ENCODE data around the gene CD248. TPM values are rescaled to one million over a fixed set of nuclear protein-coding genes. Genes with fewer than 3 reads are reported as not detected.

The CD248 gene
- total RNA-seq, 1 donor from 2014 or later = 10.0 TPM

DNA sequence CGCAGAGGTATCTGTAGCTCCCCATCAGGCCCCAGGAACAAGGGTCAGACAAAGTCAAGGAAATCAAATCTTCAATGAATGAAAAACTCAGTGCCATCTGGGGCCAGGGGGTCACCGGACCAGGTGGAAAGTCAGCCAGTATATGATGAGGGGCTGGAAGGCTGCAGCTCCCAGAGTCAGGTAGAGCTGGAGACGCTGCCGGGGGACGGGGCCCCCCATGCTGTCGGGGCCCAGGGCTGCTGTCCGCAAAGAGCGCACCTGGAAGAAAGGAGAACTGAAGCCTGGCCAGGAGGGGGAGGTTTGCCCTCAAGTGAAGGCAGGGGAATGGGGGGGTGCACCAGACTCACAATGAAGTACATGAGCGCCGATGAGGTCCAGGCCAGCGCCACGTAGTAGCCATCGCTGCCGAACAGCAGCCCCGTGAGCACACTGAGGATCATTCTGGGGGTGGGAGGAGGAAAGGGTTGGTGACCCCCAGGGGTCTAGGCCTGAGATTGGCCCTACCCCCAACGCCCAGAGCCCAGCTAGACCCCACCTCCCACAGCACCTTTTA lies 32.2 kb downstream of the CD248 start:
- TF ChIP-seq CTCF (IDR thresholded peaks at IDR 0.05) = no peak
- intact Hi-C loops (cut with DNase I) = no loop called here
- H3K4me3 ChIP-seq = no peak overlapping the region
- no peaks in the 10 kb centered on the region for H3K9me3 ChIP-seq
- ATAC-seq (no peak), DNase-seq (no peak)
- peaks cover 13% of the 10 kb centered on the region for H3K4me1 ChIP-seq
- H3K27ac ChIP-seq = no peak overlapping the region
- peaks cover 6% of the 10 kb centered on the region for H3K36me3 ChIP-seq
- H3K27me3 ChIP-seq = no peaks in the 10 kb centered on the region

GRCh38 chr11:66283461-66284105 lies 33.3 kb downstream of the CD248 start:
- no peak for DNase-seq
- Histone ChIP-seq H3K4me3 (no peak overlapping the region), H3K27ac (no peak overlapping the region), H3K27me3 (no peaks in the 10 kb centered on the region), H3K9me3 (no peaks in the 10 kb centered on the region), H3K36me3 (peaks cover 6% of the 10 kb centered on the region), H3K4me1 (peaks cover 11% of the 10 kb centered on the region)
- no peak for ATAC-seq
- intact Hi-C loops (cut with DNase I) = no loop called here
- no peak for TF ChIP-seq CTCF (IDR thresholded peaks at IDR 0.05)

- Histone ChIP-seq H3K4me3 (no peak overlapping the region), H3K9me3 (no peaks in the 10 kb centered on the region), H3K36me3 (peaks cover 6% of the 10 kb centered on the region), H3K27me3 (no peaks in the 10 kb centered on the region), H3K27ac (no peak overlapping the region), H3K4me1 (peaks cover 6% of the 10 kb centered on the region)
- ATAC-seq = peak; percentile 92
- peak; percentile 98 for TF ChIP-seq CTCF (IDR thresholded peaks at IDR 0.05)
- DNase-seq = peak; percentile 99
- intact Hi-C loops (cut with DNase I) = no loop called here
Observed at GRCh38 chr11:66282468-66283455, 34.1 kb downstream of the CD248 start.

DNA sequence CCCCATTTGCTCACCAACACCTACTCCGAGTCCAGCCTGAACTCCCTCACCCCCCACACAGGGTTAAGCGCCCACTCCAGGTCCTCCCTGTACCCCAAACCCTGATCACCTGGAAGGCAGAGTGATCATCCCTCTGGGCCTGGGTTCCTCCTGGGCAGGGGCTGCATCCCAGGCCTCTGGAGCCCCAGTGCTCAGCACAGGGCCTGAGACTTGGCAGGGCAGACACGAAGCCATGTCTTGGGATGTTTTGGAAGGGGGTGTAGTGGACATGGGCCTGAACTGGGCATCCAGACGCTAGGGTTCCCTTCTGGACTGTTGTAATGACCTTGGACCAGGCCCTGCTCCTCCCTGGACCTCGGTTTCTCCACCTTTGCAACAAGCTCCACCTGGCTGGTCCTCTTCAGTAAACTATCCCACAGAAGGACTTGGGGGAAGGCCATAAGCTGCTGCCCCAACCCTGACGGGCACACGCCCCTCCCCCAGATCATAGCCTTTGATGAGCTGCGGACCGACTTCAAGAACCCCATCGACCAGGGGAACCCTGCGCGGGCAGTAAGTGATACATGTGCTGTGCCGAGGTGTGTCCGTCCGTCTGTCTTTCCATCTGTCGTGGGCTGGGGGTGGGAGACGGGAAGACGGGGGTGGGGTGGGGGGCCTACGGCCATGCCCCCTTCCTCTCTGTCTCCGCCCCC lies 34.9 kb downstream of the CD248 start:
- Histone ChIP-seq H3K27me3 (no peaks in the 10 kb centered on the region), H3K9me3 (no peaks in the 10 kb centered on the region), H3K27ac (no peak overlapping the region), H3K4me1 (peaks cover 7% of the 10 kb centered on the region), H3K4me3 (no peak overlapping the region), H3K36me3 (peaks cover 6% of the 10 kb centered on the region)
- intact Hi-C loops (cut with DNase I) = no loop called here
- no peak for ATAC-seq
- TF ChIP-seq CTCF (IDR thresholded peaks at IDR 0.05) = no peak
- no peak for DNase-seq

- Histone ChIP-seq H3K4me1 (peaks cover 7% of the 10 kb centered on the region), H3K4me3 (no peak overlapping the region), H3K27ac (no peak overlapping the region), H3K36me3 (peaks cover 9% of the 10 kb centered on the region), H3K9me3 (no peaks in the 10 kb centered on the region), H3K27me3 (no peaks in the 10 kb centered on the region)
- no peak for DNase-seq
- intact Hi-C loops (cut with DNase I) = no loop called here
- ATAC-seq = no peak
- TF ChIP-seq CTCF (IDR thresholded peaks at IDR 0.05) = no peak
Observed at GRCh38 chr11:66281001-66281400, 35.8 kb downstream of the CD248 start.
